ENCODE data around the gene SMAD1.
"Not testable (repeated sequence)": the region's sequence is repeated elsewhere in the genome, so short reads cannot be mapped to it uniquely, and the experiment has no call there.

The SMAD1 gene

GRCh38 chr4:145530662-145531061 lies 49.0 kb downstream of the SMAD1 start:
- DNase-seq: no peak

- DNase-seq: peak; percentile 75
These were observed 49.6 kb downstream of the SMAD1 start for GRCh38 chr4:145531223-145531622.

GRCh38 chr4:145531859-145532258 lies 50.2 kb downstream of the SMAD1 start:
- no peak for DNase-seq

GRCh38 chr4:145533001-145533400 lies 51.3 kb downstream of the SMAD1 start:
- DNase-seq: no peak

GRCh38 chr4:145533415-145533814 lies 51.8 kb downstream of the SMAD1 start:
- not testable (repeated sequence) for DNase-seq

GRCh38 chr4:145533961-145534360 lies 52.3 kb downstream of the SMAD1 start:
- no peak for DNase-seq

GRCh38 chr4:145535202-145535601 lies 53.5 kb downstream of the SMAD1 start:
- no peak for DNase-seq

- DNase-seq: no peak
These were observed 54.4 kb downstream of the SMAD1 start for GRCh38 chr4:145536044-145536443.

- DNase-seq: no peak
These were observed 56.9 kb downstream of the SMAD1 start for GRCh38 chr4:145538596-145538995.

GRCh38 chr4:145539671-145540070 lies 58.0 kb downstream of the SMAD1 start:
- no peak for DNase-seq

GRCh38 chr4:145540235-145540634 lies 58.6 kb downstream of the SMAD1 start:
- no peak for DNase-seq

GRCh38 chr4:145541346-145541745 lies 59.7 kb downstream of the SMAD1 start:
- DNase-seq: peak; percentile 34

GRCh38 chr4:145545031-145545430 lies 63.4 kb downstream of the SMAD1 start:
- no peak for DNase-seq

GRCh38 chr4:145545538-145546174 lies 64.0 kb downstream of the SMAD1 start:
- DNase-seq: peak; percentile 42

- DNase-seq: no peak
These were observed 64.7 kb downstream of the SMAD1 start for GRCh38 chr4:145546175-145546915.

GRCh38 chr4:145551660-145552059 lies 70.0 kb downstream of the SMAD1 start:
- DNase-seq: no peak

- no peak for DNase-seq
These were observed 70.6 kb downstream of the SMAD1 start for GRCh38 chr4:145552181-145552822.

GRCh38 chr4:145553375-145553774 lies 71.7 kb downstream of the SMAD1 start:
- DNase-seq: no peak

- DNase-seq: no peak
These were observed 73.0 kb downstream of the SMAD1 start for GRCh38 chr4:145554691-145555090.

- peak; percentile 57 for DNase-seq
These were observed 76.1 kb downstream of the SMAD1 start for GRCh38 chr4:145557720-145558119.

- DNase-seq: no peak
These were observed 81.8 kb downstream of the SMAD1 start for GRCh38 chr4:145563293-145563985.

GRCh38 chr4:145564540-145564939 lies 82.9 kb downstream of the SMAD1 start:
- no peak for DNase-seq

GRCh38 chr4:145565328-145565727 lies 83.7 kb downstream of the SMAD1 start:
- DNase-seq: no peak
